ENCODE measurements around the gene KMT2A. TPM values are rescaled to one million over a fixed set of nuclear protein-coding genes. Genes with fewer than 3 reads are reported as not detected.

Gene KMT2A
- total RNA-seq, 1 donor from 2014 or later: 43.6 TPM

DNA sequence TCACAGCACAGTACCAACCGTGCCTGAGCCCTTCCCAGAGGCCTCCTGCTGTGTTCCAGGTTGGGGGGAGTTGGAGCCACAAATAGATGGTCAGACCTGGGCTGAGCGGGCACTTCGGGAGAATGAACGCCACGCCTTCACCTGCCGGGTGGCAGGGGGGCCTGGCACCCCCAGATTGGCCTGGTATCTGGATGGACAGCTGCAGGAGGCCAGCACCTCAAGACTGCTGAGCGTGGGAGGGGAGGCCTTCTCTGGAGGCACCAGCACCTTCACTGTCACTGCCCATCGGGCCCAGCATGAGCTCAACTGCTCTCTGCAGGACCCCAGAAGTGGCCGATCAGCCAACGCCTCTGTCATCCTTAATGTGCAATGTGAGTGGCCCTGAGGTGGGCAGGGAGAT is 95.8 kb downstream of the KMT2A start:
- no peak for DNase-seq (ENCODE audit: low spot score)

DNA sequence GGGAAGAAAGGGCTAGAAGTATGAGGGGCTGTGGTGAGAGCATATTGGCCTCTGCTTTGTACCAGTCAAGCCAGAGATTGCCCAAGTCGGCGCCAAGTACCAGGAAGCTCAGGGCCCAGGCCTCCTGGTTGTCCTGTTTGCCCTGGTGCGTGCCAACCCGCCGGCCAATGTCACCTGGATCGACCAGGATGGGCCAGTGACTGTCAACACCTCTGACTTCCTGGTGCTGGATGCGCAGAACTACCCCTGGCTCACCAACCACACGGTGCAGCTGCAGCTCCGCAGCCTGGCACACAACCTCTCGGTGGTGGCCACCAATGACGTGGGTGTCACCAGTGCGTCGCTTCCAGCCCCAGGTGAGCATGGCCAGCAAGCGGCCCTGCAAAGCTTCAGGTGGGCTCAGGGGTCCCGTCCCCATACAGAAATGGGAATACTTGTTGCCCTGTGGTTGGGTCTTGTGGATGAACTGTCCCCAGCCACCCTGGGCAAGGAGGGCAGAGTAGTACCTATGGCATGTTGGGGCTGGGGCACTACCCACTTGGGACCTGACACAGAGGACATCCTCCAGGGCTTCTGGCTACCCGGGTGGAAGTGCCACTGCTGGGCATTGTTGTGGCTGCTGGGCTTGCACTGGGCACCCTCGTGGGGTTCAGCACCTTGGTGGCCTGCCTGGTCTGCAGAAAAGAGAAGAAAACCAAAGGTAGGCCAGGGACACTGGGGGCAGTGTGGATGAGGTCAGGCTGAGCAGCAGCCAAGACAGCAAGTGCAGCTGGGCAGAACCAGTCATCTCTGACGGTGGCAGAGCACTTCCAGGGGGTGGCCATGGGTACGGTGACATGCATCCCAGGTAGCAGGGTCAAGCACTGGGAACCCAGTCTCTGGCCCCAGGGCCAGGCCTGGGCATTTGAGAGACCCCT is 96.8 kb downstream of the KMT2A start:
- DNase-seq (ENCODE audit: low spot score): no peak

DNA sequence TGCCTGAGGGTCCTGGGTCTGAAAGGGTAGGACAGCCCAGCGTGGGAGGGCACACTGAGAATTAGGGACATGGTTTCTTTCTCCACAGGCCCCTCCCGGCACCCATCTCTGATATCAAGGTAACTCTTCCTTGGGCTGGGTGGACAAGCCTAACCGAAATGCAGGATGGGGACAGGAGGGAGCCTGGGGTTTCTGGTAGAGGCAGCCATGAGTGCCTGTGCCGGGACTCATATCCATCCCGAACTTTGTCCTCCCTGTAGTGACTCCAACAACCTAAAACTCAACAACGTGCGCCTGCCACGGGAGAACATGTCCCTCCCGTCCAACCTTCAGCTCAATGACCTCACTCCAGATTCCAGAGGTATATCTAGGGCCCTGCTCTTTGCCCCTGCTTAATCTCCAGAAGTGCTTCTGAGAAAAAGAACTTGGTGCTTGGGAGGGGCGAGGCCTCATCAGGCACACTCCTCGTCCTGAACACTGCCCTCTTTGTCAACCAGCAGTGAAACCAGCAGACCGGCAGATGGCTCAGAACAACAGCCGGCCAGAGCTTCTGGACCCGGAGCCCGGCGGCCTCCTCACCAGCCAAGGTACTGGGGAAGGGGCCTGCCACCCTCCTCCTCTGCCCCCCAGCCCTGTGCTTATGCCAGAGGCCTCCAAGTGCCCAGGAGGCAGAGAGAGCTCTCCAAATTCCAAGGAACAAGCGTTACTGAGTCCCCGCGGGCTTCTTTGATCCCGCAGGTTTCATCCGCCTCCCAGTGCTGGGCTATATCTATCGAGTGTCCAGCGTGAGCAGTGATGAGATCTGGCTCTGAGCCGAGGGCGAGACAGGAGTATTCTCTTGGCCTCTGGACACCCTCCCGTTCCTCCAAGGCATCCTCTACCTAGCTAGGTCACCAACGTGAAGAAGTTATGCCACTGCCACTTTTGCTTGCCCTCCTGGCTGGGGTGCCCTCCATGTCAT is 97.8 kb downstream of the KMT2A start:
- DNase-seq (ENCODE audit: low spot score): no peak

DNA sequence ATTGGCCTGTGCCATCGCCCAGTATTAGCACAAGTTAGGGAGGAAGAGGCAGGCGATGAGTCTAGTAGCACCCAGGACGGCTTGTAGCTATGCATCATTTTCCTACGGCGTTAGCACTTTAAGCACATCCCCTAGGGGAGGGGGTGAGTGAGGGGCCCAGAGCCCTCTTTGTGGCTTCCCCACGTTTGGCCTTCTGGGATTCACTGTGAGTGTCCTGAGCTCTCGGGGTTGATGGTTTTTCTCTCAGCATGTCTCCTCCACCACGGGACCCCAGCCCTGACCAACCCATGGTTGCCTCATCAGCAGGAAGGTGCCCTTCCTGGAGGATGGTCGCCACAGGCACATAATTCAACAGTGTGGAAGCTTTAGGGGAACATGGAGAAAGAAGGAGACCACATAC is 99.0 kb downstream of the KMT2A start:
- DNase-seq (ENCODE audit: low spot score): no peak

DNA sequence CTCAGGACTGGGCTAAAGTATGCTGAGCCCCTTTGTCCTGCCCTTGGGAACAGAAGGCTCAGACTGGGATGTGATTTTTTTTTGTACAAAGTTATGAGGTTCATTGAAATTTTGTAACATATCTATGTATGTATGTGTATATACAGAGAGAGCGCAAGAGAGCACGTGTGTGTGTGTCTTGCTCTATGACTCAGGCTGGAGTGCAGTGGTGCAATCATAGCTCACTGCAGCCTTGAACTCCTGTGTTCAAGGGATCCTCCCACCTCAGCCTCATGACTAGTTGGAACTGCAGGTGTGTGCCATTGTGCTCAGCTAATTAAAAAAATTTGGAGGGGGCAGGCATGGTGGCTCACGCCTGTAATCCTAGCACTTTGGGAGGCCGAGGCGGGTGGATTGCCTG is 100.4 kb downstream of the KMT2A start:
- DNase-seq (ENCODE audit: low spot score): peak; percentile 12

DNA sequence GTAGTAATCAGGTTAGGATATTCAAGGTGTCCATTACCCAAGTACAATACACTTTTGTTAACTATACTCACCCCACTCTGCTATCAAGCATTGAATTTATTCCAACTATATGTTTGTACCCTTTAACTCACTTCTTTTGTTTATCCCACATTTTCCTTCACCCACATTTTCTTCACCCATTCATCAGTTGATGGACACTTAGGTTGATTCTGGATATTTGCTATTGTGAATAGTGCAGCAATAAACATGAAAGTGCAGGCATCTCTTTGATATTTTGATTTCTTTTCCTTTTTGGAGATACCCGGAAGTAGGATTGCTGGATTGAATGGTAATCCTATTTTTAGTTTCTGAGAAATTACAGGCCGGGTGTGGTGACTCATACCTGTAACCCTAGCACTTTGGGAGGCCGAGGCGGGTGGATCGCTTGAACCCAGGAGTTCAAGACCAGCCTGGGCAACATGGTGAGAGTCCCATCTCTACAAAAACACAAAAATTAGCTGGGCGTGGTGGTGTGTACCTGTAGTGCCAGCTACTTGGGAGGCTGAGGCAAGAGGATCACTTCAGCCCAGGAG is 101.2 kb downstream of the KMT2A start:
- DNase-seq (ENCODE audit: low spot score): peak; percentile 72

DNA sequence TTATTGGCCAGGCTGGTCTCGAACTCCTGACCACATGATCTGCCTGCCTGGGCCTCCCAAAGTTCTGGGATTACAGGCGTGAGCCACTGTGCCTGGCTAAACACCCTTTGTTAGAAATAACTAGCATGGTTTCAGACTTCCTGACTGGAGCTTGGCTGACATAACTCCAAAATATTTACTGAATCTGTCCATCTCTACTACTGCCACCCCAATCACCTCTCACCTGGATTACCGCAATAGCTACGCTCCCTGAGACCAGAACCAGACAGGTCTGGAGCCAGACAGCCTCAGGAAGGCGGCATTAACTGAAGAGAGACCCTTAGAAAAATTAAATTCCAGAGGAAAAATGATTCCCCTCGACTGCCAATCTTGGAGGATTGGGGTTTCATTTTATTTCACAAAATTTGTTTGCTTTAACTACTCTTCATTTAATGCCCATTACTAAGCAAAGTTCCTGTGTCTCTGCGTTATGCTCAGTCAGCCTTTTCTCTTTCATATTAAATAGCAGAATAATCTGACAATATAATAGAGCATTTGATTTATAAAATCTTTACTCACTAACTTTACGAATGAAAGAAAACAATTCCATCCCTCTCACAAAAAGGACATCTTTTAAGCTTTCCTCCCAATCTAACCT is 107.8 kb downstream of the KMT2A start:
- peak; percentile 8 for DNase-seq (ENCODE audit: low spot score)

DNA sequence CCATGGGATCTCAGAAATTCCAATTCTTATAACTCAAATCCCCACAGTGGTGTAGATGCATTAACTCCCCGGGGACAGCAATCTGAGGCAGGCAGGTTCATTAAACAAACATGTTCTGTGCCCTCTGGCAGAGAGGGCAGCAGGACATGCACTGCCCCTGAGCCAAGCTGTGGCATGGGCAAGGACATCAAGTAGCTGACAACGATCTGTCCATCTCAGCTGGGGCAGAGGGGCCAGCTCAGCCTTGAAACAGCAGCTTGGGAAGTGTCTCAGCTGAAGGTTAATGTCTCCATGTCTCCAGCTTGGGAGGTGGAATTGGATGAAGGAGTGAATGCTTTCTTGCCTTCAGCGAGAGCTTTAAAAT is 108.3 kb downstream of the KMT2A start:
- DNase-seq (ENCODE audit: low spot score): peak; percentile 67

DNA sequence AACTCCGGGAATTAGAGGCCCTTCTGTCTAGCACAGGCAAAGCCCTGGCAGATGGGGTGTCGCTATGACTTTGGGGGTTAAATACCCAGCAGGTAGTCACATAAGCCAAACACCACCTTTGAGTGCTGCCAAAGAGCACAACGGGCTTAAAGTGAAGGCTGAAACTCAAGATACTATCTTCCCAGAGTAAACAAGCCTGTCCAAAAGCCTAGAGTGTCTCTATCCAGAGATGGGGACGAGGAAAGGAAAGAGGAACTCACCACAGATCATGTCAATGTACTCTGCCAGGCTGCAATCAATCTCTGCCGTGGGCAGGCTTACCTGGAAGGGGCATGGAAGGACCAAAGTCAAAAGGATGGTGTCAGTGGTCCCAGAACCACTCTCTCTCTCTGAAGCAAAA is 109.2 kb downstream of the KMT2A start:
- DNase-seq (ENCODE audit: low spot score): peak; percentile 18

DNA sequence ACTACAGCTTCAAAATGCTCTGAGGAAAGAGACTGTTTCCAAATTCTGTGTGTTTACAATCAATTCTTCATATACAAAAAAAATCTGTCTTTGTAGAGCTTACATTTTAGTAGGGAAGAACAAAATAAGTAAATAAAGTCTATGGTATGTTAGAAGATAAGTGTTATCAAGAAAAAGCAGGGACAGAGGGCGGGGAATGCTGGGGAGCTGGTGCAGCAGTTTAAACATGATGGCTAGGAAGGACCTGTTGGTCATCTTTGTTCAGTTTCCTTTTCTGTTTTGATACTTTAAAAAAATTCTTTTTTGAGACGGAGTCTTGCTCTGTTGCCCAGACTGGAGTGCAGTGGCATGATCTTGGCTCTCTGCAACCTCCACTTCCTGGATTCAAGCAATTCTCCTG is 110.8 kb downstream of the KMT2A start:
- DNase-seq (ENCODE audit: low spot score): peak; percentile 35

DNA sequence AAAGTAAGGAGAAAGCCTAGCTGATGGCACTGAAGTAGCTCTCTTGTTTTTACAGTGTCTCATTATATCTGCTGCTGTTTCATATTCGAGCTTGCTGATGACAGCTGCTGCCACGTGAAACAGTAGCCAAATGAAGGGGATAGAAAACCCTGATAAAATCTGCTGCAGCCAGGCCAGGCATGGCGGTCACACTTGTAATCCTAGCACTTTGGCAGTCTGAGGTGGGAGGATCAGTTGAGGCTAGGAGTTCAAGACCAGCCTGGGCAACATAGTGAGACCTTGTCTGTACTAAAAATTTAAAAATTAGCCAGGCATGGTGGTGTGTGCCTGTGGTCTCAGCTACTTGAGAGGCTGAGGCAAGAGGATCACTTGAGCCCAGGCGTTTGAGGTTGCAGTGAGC is 116.0 kb downstream of the KMT2A start:
- peak; percentile 60 for DNase-seq (ENCODE audit: low spot score)

DNA sequence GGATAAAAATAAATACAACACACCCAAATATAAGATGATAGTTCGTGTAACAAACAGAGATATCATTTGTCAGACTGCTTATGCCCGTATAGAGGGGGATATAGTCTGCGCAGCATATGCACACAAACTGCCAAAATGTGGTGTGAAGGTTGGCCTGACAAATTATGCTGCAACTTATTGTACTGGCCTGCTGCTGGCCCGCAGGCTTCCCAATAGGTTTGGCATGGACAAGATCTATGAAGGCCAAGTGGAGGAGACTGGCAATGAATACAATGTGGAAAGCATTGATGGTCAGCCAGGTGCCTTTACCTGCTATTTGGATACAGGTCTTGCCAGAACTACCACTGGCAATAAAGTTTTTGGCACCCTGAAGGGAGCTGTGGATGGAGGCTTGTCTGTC is 124.5 kb downstream of the KMT2A start:
- peak; percentile 60 for DNase-seq (ENCODE audit: low spot score)

DNA sequence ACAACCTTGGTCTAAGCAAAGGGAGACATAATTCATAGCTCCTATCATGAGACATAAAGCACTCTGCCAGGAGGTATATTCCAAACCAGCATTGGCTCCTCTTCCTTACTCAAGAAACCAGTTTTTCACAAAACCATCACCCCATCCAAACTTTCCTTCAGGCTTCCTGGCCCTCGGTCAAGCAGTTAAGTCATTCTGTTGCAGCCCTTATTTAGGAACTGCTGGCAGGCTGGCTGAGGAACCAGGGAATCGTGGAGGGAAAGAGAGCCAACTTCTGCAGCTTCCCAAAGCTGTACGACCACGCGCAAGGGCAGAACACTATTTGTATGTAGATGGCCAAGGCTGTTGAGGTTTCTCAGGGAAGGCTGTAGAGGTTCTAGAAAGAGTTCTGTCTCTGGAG is 128.8 kb downstream of the KMT2A start:
- peak; percentile 59 for DNase-seq (ENCODE audit: low spot score)

DNA sequence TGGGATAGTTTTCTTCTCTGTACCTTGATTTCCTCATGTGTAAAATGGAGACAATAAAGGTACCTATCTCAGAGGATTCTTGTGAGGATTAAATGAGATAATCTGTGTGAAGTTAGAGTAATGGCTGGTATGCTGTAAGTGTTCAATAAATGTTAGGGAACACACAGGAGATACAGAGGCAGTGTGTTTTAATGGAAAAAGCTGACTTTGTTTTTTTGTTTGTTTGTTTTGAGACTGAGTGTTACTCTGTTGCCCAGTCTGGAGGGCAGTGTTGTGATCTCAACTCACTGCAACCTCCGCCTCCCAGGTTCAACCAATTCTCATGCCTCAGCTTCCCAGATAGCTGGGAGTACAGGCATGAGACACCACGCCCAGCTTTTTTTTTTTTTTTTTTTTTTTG is 133.4 kb downstream of the KMT2A start:
- DNase-seq (ENCODE audit: low spot score): no peak

DNA sequence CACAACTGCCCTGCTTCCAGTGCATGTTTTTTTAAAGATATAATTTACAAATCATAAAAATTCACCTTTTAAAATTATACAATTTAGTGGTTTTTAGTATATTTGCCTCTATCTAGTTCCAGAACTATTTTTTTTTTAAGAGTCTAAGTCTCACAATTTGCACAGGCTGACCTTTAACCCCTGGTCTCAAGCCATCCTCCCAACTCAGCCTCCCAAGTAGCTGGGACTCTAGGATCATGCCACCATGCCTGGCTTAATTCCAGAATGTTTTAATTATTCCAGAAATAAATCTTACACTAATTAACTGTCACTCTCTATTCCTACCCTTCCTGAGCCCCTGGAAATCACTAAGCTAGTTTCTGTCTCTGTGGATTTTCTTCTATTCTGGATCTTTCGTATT is 134.5 kb downstream of the KMT2A start:
- DNase-seq (ENCODE audit: low spot score): no peak

DNA sequence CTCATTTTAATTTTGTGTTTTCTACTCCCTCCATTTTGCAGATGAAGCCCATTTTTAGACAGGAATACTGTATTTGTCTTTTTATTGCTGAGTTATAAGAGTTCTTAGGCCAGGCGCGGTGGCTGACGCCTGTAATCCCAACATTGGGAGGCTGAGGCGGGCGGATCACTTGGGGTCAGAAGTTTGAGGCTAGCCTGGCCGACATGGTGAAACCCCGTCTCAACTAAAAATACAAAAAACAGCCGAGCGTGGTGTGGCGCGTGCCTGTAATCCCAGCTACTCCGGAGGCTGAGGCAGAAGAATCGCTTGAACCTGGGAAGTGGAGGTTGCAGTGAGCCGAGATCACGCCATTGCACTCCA is 135.4 kb downstream of the KMT2A start:
- DNase-seq (ENCODE audit: low spot score): peak; percentile 81

DNA sequence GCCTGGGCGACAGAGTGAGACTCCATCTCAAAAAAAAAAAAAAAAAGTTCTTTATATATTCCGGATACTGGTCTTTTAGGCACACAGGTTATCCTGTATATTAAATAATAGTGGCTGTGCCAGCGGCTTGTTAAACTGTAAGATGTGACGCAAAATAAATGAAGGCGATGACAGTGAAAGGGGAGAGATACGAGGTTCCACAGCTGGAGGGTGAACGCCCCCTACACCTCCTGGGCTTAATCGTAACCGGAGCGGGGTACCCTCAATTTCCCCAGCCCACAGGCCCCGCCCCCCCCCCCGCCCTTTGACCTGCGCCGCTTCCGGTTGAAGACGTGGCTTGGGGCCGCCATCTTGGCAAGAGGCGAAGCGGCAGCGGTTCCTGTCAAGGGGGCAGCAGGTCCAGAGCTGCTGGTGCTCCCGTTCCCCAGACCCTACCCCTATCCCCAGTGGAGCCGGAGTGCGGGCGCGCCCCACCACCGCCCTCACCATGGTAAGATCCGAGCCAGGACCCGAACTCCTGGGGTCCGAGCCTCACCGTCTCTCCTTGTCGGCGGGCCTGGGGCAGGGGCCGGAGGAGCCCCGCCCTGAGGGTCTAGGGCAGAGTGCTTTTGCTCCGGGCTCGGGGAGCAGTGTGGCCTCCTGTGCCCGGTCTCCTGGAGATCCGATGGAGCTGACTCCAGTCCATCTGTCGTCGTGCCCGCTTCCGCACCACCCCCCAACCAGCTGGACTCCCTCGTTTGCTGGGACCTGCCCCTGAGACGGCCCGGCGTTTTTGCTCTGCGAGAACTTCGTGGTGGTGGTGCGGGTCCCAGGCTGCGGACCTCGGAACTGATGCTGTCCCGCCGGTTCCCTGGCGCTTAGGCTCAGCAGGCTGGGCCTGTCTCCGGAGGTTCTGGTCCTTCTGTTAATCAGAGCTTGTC is 136.0 kb downstream of the KMT2A start, which contains the start of gene ARCN1:
ARCN1 (plus strand) TSS at position 349 of the 920 bp plus-strand sequence; CDS start at position 488, 139 bp downstream.
- peak; percentile 93 for DNase-seq (ENCODE audit: low spot score)

DNA sequence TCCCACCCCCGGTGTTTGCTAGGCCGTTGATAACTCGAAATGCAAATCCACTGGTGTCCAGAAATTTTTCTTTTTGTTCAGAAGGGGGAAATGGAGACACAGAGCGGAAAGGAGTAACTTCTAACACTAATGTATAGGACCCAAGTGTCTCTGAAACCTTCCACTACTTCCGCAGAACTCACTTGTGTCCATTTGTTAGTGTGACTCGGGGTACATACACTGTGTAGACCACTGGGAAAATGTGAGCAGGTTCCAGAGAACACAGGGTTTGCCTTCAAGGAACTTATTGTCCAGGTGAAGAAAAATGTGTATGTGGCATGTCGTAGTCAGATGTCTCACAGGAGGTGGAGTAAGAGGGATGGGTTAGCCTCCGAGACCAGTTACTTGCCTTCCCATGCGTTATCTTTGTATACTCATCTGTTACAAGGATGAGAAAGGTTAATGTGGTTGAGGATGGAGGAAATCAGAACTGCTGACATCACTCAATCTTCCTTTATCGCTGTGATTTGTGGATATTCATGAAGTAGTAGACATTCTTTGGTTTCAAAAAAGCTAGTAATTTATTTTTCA is 136.8 kb downstream of the KMT2A start:
- DNase-seq (ENCODE audit: low spot score): no peak

DNA sequence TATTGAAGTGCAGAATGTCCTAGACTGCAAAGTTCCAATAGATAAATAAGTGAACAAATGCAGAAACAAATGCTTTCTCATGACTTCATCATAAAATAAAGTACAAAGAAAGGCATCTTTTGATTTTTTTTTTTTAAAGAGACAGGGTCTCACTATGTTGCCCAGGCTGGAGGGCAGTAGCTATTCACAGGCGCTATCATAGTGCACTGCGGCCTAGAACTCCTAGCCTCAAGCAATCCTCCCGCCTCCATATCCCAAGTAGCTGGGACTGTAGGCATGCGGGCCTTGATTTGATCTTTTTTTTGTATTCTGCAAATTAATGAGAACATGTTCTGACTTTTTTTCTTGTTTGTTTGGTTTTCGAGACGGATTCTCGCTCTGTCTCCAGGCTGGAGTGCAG is 138.3 kb downstream of the KMT2A start:
- no peak for DNase-seq (ENCODE audit: low spot score)
